Gastroesophageal sphincter (tissue), 3 donors: Measurements from ENCODE around the gene PODN.

Experiments used
- POLR2AphosphoS5 ChIP-seq: sonication (generic); formaldehyde crosslinking; IDR thresholded peaks from one replicate; pipeline ENCODE4 v1.6.1; 2017; ENCODE audit warnings: antibody characterized with exemption
- TF ChIP-seq, protein P1 (sequence below), 4 experiments: fragments of 200-600 bp in 2 of 4; fragments of 450-650 bp in 2 of 4; sonication (generic) in 1 of 4; IDR thresholded peaks; one replicate each; pipeline ENCODE4 v1.5.1; 2017 to 2019; ENCODE audit warnings: antibody characterized with exemption in 4 of 4, mild to moderate bottlenecking in 2 of 4, moderate library complexity in 2 of 4

DNA sequence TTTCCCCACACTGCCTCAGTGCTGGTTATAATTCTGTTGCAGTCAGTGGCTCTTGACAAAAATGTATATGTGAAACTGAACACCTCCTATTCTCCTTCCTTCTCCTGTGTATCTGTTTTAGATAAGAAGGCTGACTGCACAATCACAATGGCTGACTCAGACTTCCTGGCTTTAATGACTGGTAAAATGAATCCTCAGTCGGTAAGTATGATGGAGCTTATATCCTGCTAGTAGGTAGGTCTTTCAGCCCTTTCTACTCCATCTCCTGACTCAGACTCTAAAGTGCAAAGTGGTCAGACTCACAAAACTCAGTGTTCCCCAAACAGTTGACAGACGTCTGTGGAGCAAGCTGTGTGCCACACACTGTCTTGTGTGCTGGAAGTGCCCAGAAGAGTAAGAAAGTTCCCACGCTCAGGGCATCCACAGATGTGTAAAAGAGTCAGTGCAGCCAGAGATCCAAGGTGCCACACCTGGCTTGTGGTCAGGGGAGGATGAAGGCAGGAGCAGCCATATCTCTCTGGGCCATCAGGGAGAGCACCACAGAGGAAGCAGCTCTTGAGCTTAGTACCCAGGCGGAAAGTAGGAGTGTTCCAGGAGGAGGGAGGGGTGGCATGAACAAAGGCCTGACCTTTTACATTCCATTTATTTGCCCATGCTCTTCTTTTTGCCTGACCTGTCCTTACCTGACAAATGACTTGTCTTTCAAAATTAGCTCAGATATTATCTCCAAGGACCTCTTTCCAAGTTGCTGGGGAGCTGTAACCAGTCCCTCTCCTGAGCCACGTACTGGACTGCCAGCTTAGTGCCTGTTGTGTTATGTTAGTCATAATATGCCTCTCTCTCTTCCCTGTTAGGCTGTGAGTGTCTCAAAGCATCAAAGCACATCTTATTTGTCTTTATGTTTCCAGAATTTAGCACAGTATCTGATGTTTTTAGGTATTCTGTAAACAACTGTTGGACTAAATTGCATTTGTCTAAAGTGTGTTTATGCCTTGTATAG lies 14.0 kb upstream of the PODN start:
- TF ChIP-seq, protein P1, sequence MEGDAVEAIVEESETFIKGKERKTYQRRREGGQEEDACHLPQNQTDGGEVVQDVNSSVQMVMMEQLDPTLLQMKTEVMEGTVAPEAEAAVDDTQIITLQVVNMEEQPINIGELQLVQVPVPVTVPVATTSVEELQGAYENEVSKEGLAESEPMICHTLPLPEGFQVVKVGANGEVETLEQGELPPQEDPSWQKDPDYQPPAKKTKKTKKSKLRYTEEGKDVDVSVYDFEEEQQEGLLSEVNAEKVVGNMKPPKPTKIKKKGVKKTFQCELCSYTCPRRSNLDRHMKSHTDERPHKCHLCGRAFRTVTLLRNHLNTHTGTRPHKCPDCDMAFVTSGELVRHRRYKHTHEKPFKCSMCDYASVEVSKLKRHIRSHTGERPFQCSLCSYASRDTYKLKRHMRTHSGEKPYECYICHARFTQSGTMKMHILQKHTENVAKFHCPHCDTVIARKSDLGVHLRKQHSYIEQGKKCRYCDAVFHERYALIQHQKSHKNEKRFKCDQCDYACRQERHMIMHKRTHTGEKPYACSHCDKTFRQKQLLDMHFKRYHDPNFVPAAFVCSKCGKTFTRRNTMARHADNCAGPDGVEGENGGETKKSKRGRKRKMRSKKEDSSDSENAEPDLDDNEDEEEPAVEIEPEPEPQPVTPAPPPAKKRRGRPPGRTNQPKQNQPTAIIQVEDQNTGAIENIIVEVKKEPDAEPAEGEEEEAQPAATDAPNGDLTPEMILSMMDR (IDR thresholded peaks at IDR 0.05) = no peak
- peak; percentile 25 for TF ChIP-seq POLR2AphosphoS5
